Spinal cord (tissue), 10 donors: Measurements from ENCODE around the gene GDF15. TPM values are rescaled to one million over a fixed set of nuclear protein-coding genes. Genes with fewer than 3 reads are reported as not detected.
"Not testable (repeated sequence)": the region's sequence is repeated elsewhere in the genome, so short reads cannot be mapped to it uniquely, and the experiment has no call there.

Experiments
- DNase-seq, 6 donors: peaks; one replicate each; pipeline versions ENCODE4 v3.0.0 to v3.0.0-alpha.2; 2013 to 2015; ENCODE audit warnings: low spot score in 6 of 6, low read depth in 4 of 6
- H3K27ac ChIP-seq: one replicate; pipeline ENCODE4 v1.5.1; 2013; ENCODE audit warnings: low read depth, low read length, control low read depth
- H3K27me3 ChIP-seq: one replicate; pipeline ENCODE4 v1.6.1; 2013; ENCODE audit warnings: low read length; ENCODE audit not compliant: control insufficient read depth, insufficient read depth
- H3K36me3 ChIP-seq: one replicate; pipeline ENCODE4 v1.6.1; 2013; ENCODE audit warnings: low read length; ENCODE audit not compliant: control insufficient read depth, insufficient read depth
- H3K4me1 ChIP-seq: one replicate; pipeline ENCODE4 v1.6.1; 2013; ENCODE audit warnings: low read length; ENCODE audit not compliant: control insufficient read depth, insufficient read depth
- H3K4me3 ChIP-seq: one replicate; pipeline ENCODE4 v1.5.1; 2013; ENCODE audit warnings: low read depth, low read length, control low read depth
- H3K9me3 ChIP-seq: one replicate; pipeline ENCODE4 v1.6.1; 2013; ENCODE audit warnings: low read length; ENCODE audit not compliant: control insufficient read depth, insufficient read depth
- WGBS: methylation state at CpG from one replicate; pipeline ENCODE4 v1.1.5; 2013; ENCODE audit warnings: missing lambda C conversion rate; ENCODE audit not compliant: insufficient coverage; 5-methylcytosine and 5-hydroxymethylcytosine counted together
- polyA plus RNA-seq, 2 donors: library from polyadenylated mRNA; unstranded; fragments of 120-200 nt; gene quantifications; one replicate each; pipeline ENCODE4 v1.2.1, GENCODE V29; 2013; ENCODE audit not compliant: insufficient read length in 2 of 2
- total RNA-seq, 2 donors: library from RNA; depleted of rRNA in 1 of 2; stranded (reverse); fragments of 120-200 nt in 1 of 2; fragments of >200 nt in 1 of 2; gene quantifications; one replicate each; pipeline versions ENCODE4 v1.2.3 to v1.2.4, GENCODE V29; 2013 to 2014
- donor health status: healthy.

GDF15 gene
- total and polyA plus RNA-seq, 4 donors: 0.89 to 4.2 (median 2.0) TPM

GRCh38 chr19:18379803-18380747, 5.9 kb upstream of the GDF15 start:
- peaks cover 5% of the 10 kb centered on the region for H3K4me1 ChIP-seq
- no peaks in the 10 kb centered on the region for H3K36me3 ChIP-seq
- H3K27ac ChIP-seq: peak overlapping the region; percentile 67
- 76% methylated on average over 11 of the region's 22 CpGs for WGBS
- peak in 1 of 6 donors; percentile 67 for DNase-seq
- no peak overlapping the region for H3K4me3 ChIP-seq
- H3K9me3 ChIP-seq: no peaks in the 10 kb centered on the region
- no peaks in the 10 kb centered on the region for H3K27me3 ChIP-seq

DNA sequence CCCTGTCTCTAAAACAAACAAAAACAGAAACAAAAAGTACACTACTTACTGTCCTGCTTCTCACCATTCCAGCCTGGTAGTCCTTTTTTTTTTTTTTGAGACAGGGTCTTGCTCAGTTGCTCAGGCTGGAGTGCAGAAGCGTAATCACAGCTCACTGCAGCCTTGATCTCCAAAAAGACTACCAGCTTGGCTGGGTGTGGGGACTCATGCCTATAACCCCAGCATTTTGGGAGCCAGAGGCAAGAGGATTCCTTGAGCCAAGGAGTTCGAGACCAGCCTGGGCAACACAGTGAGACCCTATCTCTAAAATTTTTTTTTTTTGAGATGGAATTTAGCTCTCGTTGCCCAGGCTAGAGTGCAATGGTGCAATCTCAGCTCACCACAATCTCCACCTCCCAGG, 5.1 kb upstream of the GDF15 start:
- Histone ChIP-seq H3K9me3 (no peaks in the 10 kb centered on the region), H3K27ac (peak overlapping the region; percentile 67), H3K36me3 (no peaks in the 10 kb centered on the region), H3K27me3 (no peaks in the 10 kb centered on the region), H3K4me3 (no peak overlapping the region), H3K4me1 (peaks cover 6% of the 10 kb centered on the region)
- 100% methylated on average over 1 of the region's 3 CpGs for WGBS
- DNase-seq: no peak

DNA sequence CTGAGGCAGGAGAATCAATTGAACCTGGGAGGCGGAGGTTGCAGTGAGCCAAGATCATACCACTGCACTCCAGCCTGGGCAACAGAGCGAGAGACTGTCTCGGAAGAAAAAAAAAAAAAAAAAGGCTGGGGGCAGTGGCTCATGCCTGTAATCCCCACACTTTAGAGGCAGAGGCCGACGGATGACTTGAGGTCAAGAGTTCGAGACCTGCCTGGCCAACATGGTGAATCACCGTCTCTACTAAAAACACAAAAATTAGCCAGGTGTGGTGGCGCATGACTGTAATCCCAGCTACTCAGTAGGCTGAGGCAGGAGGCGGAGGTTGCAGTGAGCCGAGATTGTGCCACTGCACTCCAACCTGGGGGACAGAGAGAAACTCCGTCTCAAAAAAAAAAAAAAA, 2.3 kb upstream of the GDF15 start:
- H3K4me1 ChIP-seq: peaks cover 16% of the 10 kb centered on the region
- H3K4me3 ChIP-seq, H3K36me3 ChIP-seq, DNase-seq, H3K9me3 ChIP-seq, H3K27ac ChIP-seq: not testable (repeated sequence)
- peaks cover 14% of the 10 kb centered on the region for H3K27me3 ChIP-seq
- WGBS: 83% methylated on average over 8 of the region's 11 CpGs

DNA sequence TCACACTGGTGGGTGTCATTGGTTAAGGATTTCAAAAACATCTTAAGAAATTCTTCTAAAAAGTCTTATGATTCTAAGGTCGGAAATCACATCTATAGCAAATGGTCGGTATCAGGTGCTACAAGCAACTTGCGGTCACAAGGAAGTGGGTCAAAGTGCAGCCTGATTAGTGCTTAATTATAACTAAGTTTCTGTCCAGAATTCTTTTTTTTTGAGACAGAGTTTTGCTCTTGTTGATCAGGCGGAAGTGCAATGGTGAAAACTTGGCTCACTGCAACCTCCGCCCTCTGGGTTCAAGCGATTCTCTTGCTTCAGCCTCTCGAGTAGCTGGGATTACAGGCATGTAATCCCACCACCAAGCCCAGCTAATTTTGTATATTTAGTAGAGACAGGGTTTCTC, 1.2 kb upstream of the GDF15 start:
- H3K36me3 ChIP-seq: no peaks in the 10 kb centered on the region
- no peaks in the 10 kb centered on the region for H3K9me3 ChIP-seq
- no peak overlapping the region for H3K4me3 ChIP-seq
- no peak for DNase-seq
- H3K27ac ChIP-seq: no peak overlapping the region
- peaks cover 19% of the 10 kb centered on the region for H3K4me1 ChIP-seq
- 100% methylated on average over 3 of the region's 7 CpGs for WGBS
- peaks cover 14% of the 10 kb centered on the region for H3K27me3 ChIP-seq

DNA sequence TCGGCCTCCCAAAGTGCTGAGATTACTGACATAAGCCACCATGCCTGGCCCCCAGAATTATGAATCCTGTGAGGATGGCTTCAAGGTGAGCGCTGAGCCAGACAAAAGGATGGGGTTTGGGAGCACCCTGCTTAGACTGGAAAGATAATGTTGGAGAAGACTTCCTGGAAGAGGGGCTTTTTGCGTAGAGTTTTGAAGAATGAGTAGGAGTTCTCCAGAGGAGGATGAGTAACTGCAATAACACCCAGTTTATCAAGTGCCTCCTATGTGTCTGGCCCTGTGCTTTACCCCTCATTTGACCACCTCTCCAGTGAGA, 641 bp upstream of the GDF15 start:
- peaks cover 14% of the 10 kb centered on the region for H3K27me3 ChIP-seq
- no peak overlapping the region for H3K27ac ChIP-seq
- no peaks in the 10 kb centered on the region for H3K9me3 ChIP-seq
- no peak for DNase-seq
- WGBS: 94% methylated on average over 2 of the region's 3 CpGs
- no peak overlapping the region for H3K4me3 ChIP-seq
- no peaks in the 10 kb centered on the region for H3K36me3 ChIP-seq
- H3K4me1 ChIP-seq: peaks cover 17% of the 10 kb centered on the region

- no peak overlapping the region for H3K4me3 ChIP-seq
- no peaks in the 10 kb centered on the region for H3K9me3 ChIP-seq
- H3K4me1 ChIP-seq: peaks cover 15% of the 10 kb centered on the region
- no peaks in the 10 kb centered on the region for H3K36me3 ChIP-seq
- 80% methylated on average over 10 of the region's 14 CpGs for WGBS
- peaks cover 14% of the 10 kb centered on the region for H3K27me3 ChIP-seq
- DNase-seq: no peak
- no peak overlapping the region for H3K27ac ChIP-seq
Observed at GRCh38 chr19:18386543-18387271, 749 bp downstream of the GDF15 start.

- 8% methylated on average over 86 of the region's 86 CpGs for WGBS
- Histone ChIP-seq H3K36me3 (no peaks in the 10 kb centered on the region), H3K27me3 (peaks cover 14% of the 10 kb centered on the region), H3K4me3 (peak overlapping the region; percentile 32), H3K4me1 (peaks cover 15% of the 10 kb centered on the region), H3K27ac (no peak overlapping the region), H3K9me3 (no peaks in the 10 kb centered on the region)
- DNase-seq: peak; percentile 45 to 88 (median 55)
Observed at GRCh38 chr19:18388100-18388959, 2.4 kb downstream of the GDF15 start.

DNA sequence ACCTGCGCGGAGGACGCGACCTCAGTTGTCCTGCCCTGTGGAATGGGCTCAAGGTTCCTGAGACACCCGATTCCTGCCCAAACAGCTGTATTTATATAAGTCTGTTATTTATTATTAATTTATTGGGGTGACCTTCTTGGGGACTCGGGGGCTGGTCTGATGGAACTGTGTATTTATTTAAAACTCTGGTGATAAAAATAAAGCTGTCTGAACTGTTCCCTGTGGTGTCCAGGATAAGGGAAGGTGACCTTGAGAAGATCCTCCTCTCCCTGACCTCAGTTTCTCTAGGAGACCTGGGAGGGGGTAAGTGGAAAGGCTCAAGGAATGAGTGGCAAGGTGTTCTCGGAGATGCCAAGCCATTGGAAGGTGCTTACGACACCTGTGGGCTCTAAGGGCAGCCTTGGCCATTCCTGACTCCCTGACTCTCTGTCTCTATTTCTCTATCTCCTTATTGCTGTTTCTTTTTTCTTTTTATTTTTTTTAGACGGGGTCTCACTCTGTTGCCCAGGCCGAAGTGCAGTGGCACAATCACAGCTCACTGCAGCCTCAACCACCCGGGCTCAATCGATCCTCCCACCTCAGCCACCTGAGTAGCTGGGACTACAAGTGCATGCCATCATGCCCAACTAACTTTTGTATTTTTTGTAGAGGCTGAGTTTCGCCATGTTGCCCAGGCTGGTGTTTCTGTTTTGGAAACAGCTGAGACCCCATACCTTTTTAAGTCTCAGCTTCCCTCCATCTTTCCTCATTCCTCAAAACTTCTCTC, 3.2 kb downstream of the GDF15 start:
- no peak overlapping the region for H3K27ac ChIP-seq

GRCh38 chr19:18389726-18390064, 3.7 kb downstream of the GDF15 start:
- peaks cover 14% of the 10 kb centered on the region for H3K27me3 ChIP-seq
- H3K9me3 ChIP-seq: no peaks in the 10 kb centered on the region
- H3K36me3 ChIP-seq: no peaks in the 10 kb centered on the region
- DNase-seq: no peak
- peaks cover 15% of the 10 kb centered on the region for H3K4me1 ChIP-seq
- H3K27ac ChIP-seq: no peak overlapping the region
- no peak overlapping the region for H3K4me3 ChIP-seq

More for the DNA sequence above, 3.2 kb downstream of the GDF15 start:
- no peak for DNase-seq
- peak overlapping the region; percentile 32 for H3K4me3 ChIP-seq
- H3K36me3 ChIP-seq: no peaks in the 10 kb centered on the region
- H3K9me3 ChIP-seq: no peaks in the 10 kb centered on the region
- H3K4me1 ChIP-seq: peaks cover 15% of the 10 kb centered on the region
- WGBS: 94% methylated on average over 2 of the region's 13 CpGs
- peaks cover 14% of the 10 kb centered on the region for H3K27me3 ChIP-seq
